WERI-Rb-1 (cell line): Measurements from ENCODE around the gene UGT3A1.

Source experiments
- DNase-seq: peaks from one replicate; pipeline ENCODE4 v3.0.0-alpha.2; 2020
- H3K27ac ChIP-seq: fragments of 250-450 bp; sonication (Bioruptor Pico); 2 replicates; pipeline ENCODE4 v1.5.1; 2020; ENCODE audit warnings: mild to moderate bottlenecking, moderate library complexity
- H3K27me3 ChIP-seq: fragments of 250-450 bp; sonication (Bioruptor Pico); 2 replicates; pipeline ENCODE4 v1.5.1; 2021; ENCODE audit warnings: mild to moderate bottlenecking, low read depth, moderate library complexity; ENCODE audit not compliant: insufficient read depth, severe bottlenecking
- H3K36me3 ChIP-seq: fragments of 250-450 bp; sonication (Bioruptor Pico); 2 replicates; pipeline ENCODE4 v1.5.1; 2020; ENCODE audit warnings: mild to moderate bottlenecking, moderate library complexity
- H3K4me3 ChIP-seq: 2 replicates; pipeline ENCODE4 v1.5.1; 2011; ENCODE audit warnings: low read depth, mild to moderate bottlenecking, control low read depth, low read length
- H3K9me3 ChIP-seq: fragments of 250-450 bp; sonication (Bioruptor Pico); 2 replicates; pipeline ENCODE4 v1.5.1; 2021; ENCODE audit warnings: mild to moderate bottlenecking, moderate library complexity; ENCODE audit not compliant: severe bottlenecking
- TF ChIP-seq, protein P1 (sequence below): IDR thresholded peaks from 2 replicates; pipeline ENCODE4 v1.5.1; 2011; ENCODE audit warnings: low read depth, mild to moderate bottlenecking, control low read depth, inconsistent platforms, low read length

Gene UGT3A1

DNA sequence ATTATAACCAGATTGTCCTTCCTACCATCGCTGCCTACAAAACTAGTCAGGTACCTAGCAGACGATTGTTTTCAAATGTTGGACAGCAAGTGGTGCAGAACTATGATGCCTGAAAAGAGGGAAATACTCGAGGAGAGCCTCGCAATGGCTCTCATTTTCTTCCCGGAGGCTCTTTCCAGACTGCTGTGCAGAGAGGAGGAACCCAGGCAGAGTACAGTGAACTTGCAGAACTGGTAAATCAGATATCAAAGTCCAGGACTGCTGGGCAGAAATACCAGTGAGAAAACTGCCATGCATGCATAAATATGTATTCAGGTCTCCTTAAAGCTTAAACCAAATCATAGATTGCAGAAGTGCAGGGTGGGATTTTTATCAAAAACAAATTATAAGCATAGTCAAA lies 26.4 kb upstream of the UGT3A1 start:
- TF ChIP-seq, protein P1, sequence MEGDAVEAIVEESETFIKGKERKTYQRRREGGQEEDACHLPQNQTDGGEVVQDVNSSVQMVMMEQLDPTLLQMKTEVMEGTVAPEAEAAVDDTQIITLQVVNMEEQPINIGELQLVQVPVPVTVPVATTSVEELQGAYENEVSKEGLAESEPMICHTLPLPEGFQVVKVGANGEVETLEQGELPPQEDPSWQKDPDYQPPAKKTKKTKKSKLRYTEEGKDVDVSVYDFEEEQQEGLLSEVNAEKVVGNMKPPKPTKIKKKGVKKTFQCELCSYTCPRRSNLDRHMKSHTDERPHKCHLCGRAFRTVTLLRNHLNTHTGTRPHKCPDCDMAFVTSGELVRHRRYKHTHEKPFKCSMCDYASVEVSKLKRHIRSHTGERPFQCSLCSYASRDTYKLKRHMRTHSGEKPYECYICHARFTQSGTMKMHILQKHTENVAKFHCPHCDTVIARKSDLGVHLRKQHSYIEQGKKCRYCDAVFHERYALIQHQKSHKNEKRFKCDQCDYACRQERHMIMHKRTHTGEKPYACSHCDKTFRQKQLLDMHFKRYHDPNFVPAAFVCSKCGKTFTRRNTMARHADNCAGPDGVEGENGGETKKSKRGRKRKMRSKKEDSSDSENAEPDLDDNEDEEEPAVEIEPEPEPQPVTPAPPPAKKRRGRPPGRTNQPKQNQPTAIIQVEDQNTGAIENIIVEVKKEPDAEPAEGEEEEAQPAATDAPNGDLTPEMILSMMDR: no peak
- DNase-seq: no peak
- Histone ChIP-seq H3K27ac (no peak overlapping the region), H3K36me3 (no peaks in the 10 kb centered on the region), H3K27me3 (no peaks in the 10 kb centered on the region), H3K9me3 (peaks cover 28% of the 10 kb centered on the region), H3K4me3 (no peak overlapping the region)

DNA sequence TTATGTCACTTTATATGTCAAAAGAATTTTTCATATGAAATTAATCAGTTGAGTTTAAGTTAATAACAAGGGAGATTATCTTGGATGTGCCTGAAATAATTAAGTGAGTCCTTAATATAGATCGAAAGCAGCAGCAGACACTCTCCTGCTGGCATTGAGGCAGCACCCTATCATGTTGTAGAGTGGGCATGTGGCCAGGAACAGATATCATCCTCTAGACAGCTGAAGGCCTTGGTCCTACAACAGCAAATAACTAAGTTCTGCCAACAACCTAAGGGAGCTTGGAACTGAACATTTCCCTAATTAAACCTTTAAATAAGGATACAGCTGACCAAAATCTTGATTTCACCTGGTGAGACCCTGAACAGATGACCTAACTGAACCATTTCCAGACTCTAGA lies 25.8 kb upstream of the UGT3A1 start:
- DNase-seq: no peak
- Histone ChIP-seq H3K36me3 (no peaks in the 10 kb centered on the region), H3K27me3 (no peaks in the 10 kb centered on the region), H3K27ac (no peak overlapping the region), H3K4me3 (no peak overlapping the region), H3K9me3 (peaks cover 28% of the 10 kb centered on the region)
- TF ChIP-seq, protein P1: no peak

DNA sequence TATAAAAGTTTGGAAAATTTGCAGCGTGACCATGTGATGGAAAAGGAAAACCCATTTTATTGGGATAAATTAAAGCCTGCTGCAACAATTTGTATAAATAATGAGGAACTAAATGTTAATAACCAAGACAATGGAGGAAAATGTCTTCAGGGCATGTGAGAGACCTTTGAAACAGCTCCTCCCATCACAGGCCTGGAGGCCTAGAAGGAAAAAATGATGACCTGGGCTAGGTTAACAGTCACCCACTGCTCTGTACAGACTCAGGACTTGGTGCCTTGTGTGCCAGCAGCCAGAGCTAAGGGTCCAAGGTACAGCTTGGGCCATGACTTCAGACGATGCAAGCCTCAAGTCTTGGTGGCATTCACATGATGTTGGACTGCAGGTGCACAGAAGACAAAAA lies 22.0 kb upstream of the UGT3A1 start:
- TF ChIP-seq, protein P1: no peak
- H3K27ac ChIP-seq: no peak overlapping the region
- no peaks in the 10 kb centered on the region for H3K36me3 ChIP-seq
- no peak overlapping the region for H3K4me3 ChIP-seq
- H3K27me3 ChIP-seq: no peaks in the 10 kb centered on the region
- peaks cover 38% of the 10 kb centered on the region for H3K9me3 ChIP-seq
- no peak for DNase-seq

DNA sequence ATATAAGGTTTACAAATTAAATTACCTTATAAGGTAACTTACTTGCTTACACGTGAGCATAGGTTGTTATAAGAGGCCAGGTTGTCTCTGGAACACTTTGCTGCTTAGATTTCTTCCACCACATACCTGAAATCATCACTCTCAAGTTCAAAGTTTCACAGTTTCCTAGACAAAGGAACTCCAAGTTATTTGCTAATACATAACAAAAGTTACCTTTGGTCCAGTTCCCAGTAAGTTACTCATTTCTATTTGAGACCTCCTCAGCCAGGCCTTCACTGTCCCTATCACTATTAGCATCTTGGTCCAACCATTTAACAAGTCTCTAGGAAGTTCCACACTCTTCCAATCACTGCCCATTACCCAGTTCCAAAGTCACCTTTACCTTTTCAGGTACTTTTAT lies 18.5 kb upstream of the UGT3A1 start:
- Histone ChIP-seq H3K27me3 (no peaks in the 10 kb centered on the region), H3K9me3 (peaks cover 31% of the 10 kb centered on the region), H3K27ac (no peak overlapping the region), H3K4me3 (no peak overlapping the region), H3K36me3 (no peaks in the 10 kb centered on the region)
- TF ChIP-seq, protein P1: no peak
- DNase-seq: no peak

DNA sequence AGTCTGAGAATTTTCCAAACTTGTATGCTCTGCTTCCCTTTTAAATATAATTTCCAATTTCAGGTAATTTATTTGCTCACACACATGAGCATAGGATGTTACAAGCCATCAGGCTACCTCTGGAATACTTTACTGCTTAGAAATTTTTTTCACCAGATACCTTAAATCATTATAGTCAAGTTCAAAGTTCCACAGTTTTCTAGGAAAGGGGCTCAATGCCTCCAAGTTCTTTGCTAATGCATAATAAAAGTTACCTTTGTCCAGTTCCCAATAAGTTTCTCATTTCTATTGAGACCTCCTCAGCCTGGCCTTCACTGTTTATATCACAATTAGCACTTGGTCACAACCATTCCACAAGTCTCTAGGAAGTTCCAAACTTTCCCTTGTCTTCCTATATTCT lies 16.2 kb upstream of the UGT3A1 start:
- no peaks in the 10 kb centered on the region for H3K36me3 ChIP-seq
- H3K4me3 ChIP-seq: no peak overlapping the region
- H3K9me3 ChIP-seq: peaks cover 20% of the 10 kb centered on the region
- no peaks in the 10 kb centered on the region for H3K27me3 ChIP-seq
- DNase-seq: no peak
- TF ChIP-seq, protein P1: no peak
- no peak overlapping the region for H3K27ac ChIP-seq

DNA sequence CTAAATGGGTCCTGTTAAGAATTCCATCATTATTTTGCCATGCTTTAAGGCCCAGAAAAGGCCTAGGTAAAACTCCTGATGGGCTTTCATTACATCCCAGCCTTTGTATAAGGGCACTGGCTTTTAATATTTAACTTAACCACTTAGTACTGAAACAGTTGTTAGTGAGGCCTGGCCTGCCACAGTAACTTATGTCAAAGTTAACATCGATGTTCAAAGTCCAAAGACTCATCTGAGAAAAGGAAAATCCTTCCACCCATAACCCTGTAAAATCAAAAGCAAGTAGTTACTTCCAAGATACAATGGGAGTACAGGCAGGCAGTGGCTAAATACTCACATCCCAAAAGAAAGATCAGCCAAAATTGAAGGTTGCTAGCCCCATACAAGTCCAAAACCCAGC lies 15.0 kb upstream of the UGT3A1 start:
- no peak for DNase-seq
- Histone ChIP-seq H3K9me3 (peaks cover 20% of the 10 kb centered on the region), H3K27ac (peak overlapping the region; percentile 40), H3K4me3 (no peak overlapping the region), H3K36me3 (no peaks in the 10 kb centered on the region), H3K27me3 (no peaks in the 10 kb centered on the region)
- TF ChIP-seq, protein P1: no peak
